ENCODE results near the gene SERPIND1. TPM values are rescaled to one million over a fixed set of nuclear protein-coding genes. Genes with fewer than 3 reads are reported as not detected.

SERPIND1 gene
- polyA plus RNA-seq, 1 experiment: 0.06 TPM

DNA sequence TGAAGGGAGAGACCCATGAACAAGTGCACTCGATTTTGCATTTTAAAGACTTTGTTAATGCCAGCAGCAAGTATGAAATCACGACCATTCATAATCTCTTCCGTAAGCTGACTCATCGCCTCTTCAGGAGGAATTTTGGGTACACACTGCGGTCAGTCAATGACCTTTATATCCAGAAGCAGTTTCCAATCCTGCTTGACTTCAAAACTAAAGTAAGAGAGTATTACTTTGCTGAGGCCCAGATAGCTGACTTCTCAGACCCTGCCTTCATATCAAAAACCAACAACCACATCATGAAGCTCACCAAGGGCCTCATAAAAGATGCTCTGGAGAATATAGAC is 5.9 kb downstream of the SERPIND1 start:
- no peaks in the 10 kb centered on the region for H3K27me3 ChIP-seq (ENCODE audit: control insufficient read depth, insufficient read depth, low read length)
- ChIA-PET POLR2A (no interaction called here), CTCF (interaction anchor here (0.7 kb wide), 1 partner anchor 155 kb away, joined by 3 read pairs; no protein-coding TSS in a partner anchor)
- H3K27ac ChIP-seq (ENCODE audit: low read depth, low read length): no peak overlapping the region
- no peaks in the 10 kb centered on the region for H3K9me3 ChIP-seq (ENCODE audit: control insufficient read depth, insufficient read depth, low read length)
- H3K4me3 ChIP-seq (ENCODE audit: low read depth, low read length): no peak overlapping the region
- DNase-seq (ENCODE audit: low read depth, low spot score): peak; percentile 7
- TF ChIP-seq, protein P1, sequence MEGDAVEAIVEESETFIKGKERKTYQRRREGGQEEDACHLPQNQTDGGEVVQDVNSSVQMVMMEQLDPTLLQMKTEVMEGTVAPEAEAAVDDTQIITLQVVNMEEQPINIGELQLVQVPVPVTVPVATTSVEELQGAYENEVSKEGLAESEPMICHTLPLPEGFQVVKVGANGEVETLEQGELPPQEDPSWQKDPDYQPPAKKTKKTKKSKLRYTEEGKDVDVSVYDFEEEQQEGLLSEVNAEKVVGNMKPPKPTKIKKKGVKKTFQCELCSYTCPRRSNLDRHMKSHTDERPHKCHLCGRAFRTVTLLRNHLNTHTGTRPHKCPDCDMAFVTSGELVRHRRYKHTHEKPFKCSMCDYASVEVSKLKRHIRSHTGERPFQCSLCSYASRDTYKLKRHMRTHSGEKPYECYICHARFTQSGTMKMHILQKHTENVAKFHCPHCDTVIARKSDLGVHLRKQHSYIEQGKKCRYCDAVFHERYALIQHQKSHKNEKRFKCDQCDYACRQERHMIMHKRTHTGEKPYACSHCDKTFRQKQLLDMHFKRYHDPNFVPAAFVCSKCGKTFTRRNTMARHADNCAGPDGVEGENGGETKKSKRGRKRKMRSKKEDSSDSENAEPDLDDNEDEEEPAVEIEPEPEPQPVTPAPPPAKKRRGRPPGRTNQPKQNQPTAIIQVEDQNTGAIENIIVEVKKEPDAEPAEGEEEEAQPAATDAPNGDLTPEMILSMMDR (IDR thresholded peaks at IDR 0.05; ENCODE audit: low read depth, low read length): no peak

DNA sequence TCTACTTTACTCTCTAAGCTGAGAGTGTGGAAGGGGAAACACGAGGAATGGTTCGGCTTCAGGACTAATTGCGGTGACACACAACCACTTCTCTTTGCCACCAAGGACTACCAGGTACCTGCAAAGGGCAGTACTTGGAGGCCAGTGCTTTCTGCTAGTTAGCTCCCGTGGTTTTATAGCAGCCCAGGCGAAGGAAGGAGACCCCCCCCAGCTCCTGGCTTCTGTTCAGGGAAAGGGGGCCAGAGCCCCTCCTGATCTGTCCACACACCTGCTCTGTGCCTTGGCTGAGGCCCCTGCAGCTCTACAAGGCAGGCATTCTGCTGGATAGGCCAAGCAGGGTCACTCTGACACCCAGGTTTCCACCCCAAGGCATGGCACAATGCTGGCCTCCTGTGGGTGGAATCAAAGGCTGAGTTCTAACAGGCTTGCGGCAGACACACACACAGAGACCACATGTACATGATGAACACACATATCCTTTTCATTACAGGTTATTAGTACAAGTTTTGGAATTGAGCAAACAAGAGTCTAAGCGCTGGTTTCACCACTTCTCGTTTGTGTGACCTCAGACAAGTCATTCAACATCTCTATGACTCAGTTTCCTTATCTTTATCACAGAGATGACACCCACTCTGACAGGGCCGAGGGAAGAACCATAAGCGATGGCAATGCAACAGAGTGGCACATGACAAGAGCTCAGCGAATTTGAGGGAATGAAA is 7.5 kb downstream of the SERPIND1 start:
- no peak for DNase-seq (ENCODE audit: low read depth, low spot score)
- H3K27ac ChIP-seq (ENCODE audit: low read depth, low read length): no peak overlapping the region
- ChIA-PET CTCF (interaction anchor here (1.2 kb wide), 1 partner anchor 104 kb away, joined by 4 read pairs; no protein-coding TSS in a partner anchor), POLR2A (no interaction called here)
- no peaks in the 10 kb centered on the region for H3K27me3 ChIP-seq (ENCODE audit: control insufficient read depth, insufficient read depth, low read length)
- H3K9me3 ChIP-seq (ENCODE audit: control insufficient read depth, insufficient read depth, low read length): no peaks in the 10 kb centered on the region
- H3K4me3 ChIP-seq (ENCODE audit: low read depth, low read length): no peak overlapping the region
- TF ChIP-seq, protein P1 (IDR thresholded peaks at IDR 0.05; ENCODE audit: low read depth, low read length): no peak

DNA sequence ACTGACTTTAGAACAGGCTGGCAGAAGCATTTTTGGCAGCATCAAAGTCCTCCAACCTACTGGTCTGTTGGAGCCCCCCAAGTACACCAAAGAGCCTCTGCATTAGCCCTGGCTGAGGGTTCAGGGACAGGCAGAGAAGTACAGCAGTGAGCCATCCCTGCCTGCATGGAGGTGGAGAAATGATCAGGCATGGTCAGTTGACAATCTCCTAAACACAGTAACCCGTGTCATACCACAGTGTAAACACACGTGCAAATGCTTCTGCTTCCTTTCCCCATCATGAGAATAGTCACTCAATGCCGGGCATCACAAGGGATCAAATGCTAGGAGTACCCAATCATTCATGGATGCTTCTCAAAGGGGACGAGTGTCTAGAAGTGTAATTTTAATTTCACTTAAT is 8.2 kb downstream of the SERPIND1 start:
- TF ChIP-seq, protein P1 (IDR thresholded peaks at IDR 0.05; ENCODE audit: low read depth, low read length): no peak
- Histone ChIP-seq H3K9me3 (ENCODE audit: control insufficient read depth, insufficient read depth, low read length) (no peaks in the 10 kb centered on the region), H3K27ac (ENCODE audit: low read depth, low read length) (no peak overlapping the region), H3K4me3 (ENCODE audit: low read depth, low read length) (no peak overlapping the region), H3K27me3 (ENCODE audit: control insufficient read depth, insufficient read depth, low read length) (no peaks in the 10 kb centered on the region)
- DNase-seq (ENCODE audit: low read depth, low spot score): no peak
- ChIA-PET POLR2A (no interaction called here), CTCF (interaction anchor here (1.2 kb wide), 1 partner anchor 104 kb away, joined by 4 read pairs; no protein-coding TSS in a partner anchor)

DNA sequence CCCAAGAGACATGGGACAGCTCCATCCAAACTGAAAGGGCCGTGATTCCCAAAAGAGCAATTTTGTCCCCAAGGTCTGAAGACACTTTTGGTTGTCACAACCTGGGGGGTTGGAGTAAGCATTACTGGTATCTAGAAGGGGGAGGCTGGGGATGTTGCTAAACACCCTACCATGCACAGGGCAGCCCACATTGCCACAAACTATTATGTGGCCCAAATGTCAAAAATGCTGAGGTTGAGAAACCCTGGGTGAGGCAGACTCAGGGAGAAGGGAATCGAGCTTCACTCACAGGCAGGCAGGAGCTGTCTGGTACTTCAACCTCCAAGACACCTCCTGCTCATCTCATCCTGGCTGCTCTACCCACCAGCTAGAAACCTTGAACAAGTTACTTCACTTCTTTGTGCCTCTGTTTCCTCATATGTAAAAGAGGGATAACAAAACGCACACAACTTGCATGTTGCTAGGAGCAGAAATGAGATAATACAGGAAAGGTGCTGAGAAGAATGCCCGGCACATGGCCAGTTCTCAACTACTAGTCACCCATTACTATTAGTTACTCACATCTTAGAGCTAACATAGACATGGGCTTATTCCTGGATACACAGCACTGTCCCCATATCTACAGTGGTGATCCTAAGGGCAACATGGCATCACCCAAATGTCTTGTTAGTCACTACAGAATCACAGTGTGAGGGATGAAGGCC is 8.8 kb downstream of the SERPIND1 start:
- CTCF ChIA-PET: interaction anchor here (1.1 to 2.6 kb wide), 10 partner anchors 11 to 103 kb away, joined by 3 to 21 read pairs (median 11); no protein-coding TSS in a partner anchor
- Histone ChIP-seq H3K4me3 (ENCODE audit: low read depth, low read length) (no peak overlapping the region), H3K27ac (ENCODE audit: low read depth, low read length) (no peak overlapping the region), H3K27me3 (ENCODE audit: control insufficient read depth, insufficient read depth, low read length) (no peaks in the 10 kb centered on the region), H3K9me3 (ENCODE audit: control insufficient read depth, insufficient read depth, low read length) (no peaks in the 10 kb centered on the region)
- no peak for DNase-seq (ENCODE audit: low read depth, low spot score)
- TF ChIP-seq, protein P1 (IDR thresholded peaks at IDR 0.05; ENCODE audit: low read depth, low read length): no peak
- POLR2A ChIA-PET: interaction anchor here (0.7 kb wide), 1 partner anchor 172 kb away, joined by 4 read pairs; no protein-coding TSS in a partner anchor

DNA sequence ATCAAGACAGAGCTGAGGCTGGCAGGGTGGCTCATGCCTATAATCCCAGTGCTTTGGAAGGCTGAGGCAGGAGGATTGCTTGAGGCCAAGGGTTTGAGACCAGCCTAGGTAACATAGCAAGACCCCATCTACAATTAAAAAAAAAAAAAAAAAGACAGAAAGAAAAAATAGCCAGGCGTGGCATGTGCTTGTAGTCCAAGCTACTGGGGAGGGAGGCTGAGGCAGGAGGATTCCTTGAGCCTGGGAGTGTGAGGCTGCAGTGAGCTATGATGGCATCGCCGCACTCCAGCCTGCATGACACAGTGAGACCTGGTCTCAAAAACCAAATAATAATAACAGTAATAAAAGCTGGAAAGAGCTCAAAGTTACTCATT is 9.4 kb downstream of the SERPIND1 start:
- H3K27me3 ChIP-seq (ENCODE audit: control insufficient read depth, insufficient read depth, low read length): no peaks in the 10 kb centered on the region
- no peak overlapping the region for H3K4me3 ChIP-seq (ENCODE audit: low read depth, low read length)
- ChIA-PET POLR2A (interaction anchor here (0.7 kb wide), 1 partner anchor 173 kb away, joined by 4 read pairs; no protein-coding TSS in a partner anchor), CTCF (interaction anchor here (0.7 to 2.6 kb wide), 13 partner anchors 10 to 179 kb away, joined by 3 to 21 read pairs (median 8); no protein-coding TSS in a partner anchor)
- no peak for DNase-seq (ENCODE audit: low read depth, low spot score)
- no peak overlapping the region for H3K27ac ChIP-seq (ENCODE audit: low read depth, low read length)
- TF ChIP-seq, protein P1 (IDR thresholded peaks at IDR 0.05; ENCODE audit: low read depth, low read length): no peak
- H3K9me3 ChIP-seq (ENCODE audit: control insufficient read depth, insufficient read depth, low read length): no peaks in the 10 kb centered on the region

All from AG04450 (cell line).